Endometrial microvascular endothelial cells (primary cell): ENCODE data around the gene GNG7. TPM values are rescaled to one million over a fixed set of nuclear protein-coding genes. Genes with fewer than 3 reads are reported as not detected.
"Not testable (repeated sequence)": the region's sequence is repeated elsewhere in the genome, so short reads cannot be mapped to it uniquely, and the experiment has no call there.

Experiments used
- in situ Hi-C: cut with HindIII; loops from 2 replicates; pipeline ENCODE4 v1.10.0; 2017; ENCODE audit warnings: low sequenced_read_pairs, low pct_unique_long_range_greater_than_20kb; ENCODE audit errors: inconsistent ontology term
- total RNA-seq: library from RNA; depleted of rRNA; stranded (reverse); fragments of >200 nt; gene quantifications from one replicate; pipeline ENCODE4 v1.2.3, GENCODE V29; 2015; ENCODE audit errors: inconsistent ontology term

GNG7 gene
- total RNA-seq, 1 donor from 2014 or later = not detected

- in situ Hi-C loops = no loop called here
These were observed 89.8 kb downstream of the GNG7 start for GRCh38 chr19:2612619-2613249.

DNA sequence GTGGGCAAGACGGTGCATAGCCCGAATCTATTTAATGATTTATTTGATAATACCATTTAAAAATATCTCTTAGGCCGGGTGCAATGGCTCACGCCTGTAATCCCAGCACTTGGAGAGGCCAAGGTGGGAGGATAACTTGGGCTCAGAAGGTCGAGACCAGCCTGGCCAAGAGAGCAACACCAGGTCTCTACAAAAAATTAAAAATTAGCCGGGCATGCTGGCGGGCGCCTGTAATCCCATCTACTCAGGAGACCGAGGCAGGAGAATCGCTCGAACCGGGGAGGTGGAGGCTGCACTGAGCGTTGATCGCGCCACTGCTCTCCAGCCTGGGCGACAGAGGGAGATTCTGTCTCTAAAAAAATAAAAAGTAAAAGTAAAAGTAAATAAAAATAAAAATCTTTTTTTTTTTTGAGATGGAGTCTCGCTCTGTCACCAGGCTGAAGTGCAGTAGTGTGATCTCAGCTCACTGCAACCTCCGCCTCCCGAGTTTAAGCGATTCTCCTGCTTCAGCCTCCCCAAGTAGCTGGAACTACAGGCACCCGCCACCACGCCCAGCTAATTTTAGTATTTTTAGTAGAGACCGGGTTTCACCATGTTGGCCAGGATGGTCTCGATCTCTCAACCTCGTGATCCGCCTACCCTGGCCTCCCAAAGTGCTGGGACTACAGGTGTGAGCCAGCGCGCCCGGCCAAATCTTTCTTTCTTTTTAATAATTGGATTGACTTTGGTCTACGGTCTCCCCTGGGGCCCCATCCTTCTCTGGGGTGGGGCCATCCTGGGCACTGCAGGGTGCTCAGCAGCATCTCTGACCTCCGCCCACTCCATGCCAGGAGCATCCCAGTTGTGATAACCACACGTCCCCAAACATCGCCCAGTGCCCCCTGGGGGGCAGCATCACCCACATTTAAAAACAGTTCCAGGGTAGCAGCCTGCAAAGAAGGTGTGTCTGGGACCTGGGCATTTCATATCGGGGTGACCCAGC is 90.7 kb downstream of the GNG7 start:
- in situ Hi-C loops = no loop called here

- in situ Hi-C loops = no loop called here
These were observed 91.6 kb downstream of the GNG7 start for GRCh38 chr19:2610637-2611482.

- in situ Hi-C loops = no loop called here
These were observed 92.9 kb downstream of the GNG7 start for GRCh38 chr19:2609389-2610116.

- in situ Hi-C loops = not testable (repeated sequence)
These were observed 93.5 kb downstream of the GNG7 start for GRCh38 chr19:2609034-2609388.

DNA sequence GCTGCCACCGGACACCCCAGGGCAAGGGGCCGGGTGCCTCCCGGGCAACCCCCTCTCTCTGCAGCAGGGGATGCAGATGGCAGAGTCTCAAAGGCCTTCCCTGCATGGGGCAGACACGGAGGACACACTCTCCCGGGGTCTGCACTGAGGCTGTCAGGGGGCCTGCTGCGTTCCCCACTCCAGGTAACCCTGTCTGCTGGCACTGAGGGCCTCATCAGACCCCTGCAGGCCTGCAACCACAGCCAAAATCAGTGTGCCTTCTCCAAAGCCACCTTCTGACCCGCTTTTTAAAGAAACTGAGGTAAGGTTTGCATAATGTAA is 93.9 kb downstream of the GNG7 start:
- in situ Hi-C loops = no loop called here

GRCh38 chr19:2607712-2608601 is 94.5 kb downstream of the GNG7 start:
- in situ Hi-C loops = no loop called here

DNA sequence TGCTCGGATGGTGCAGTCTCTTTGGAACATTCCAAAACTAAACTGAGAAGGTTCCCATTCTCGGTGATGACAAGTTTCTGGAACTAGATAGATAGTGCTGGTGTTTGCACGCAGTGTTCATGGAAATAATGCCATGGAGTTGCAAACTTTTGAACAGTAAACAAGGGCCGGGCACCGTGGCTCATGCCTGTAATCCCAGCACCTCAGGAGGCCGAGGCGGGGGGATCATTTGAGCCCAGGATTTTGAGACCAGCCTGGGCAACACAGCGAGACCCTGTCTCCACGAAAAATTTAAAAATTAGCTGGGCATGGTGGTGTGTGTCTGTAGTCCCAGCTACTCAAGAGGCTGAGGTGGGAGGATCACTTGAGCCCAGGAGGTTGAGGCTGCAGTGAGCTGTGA is 95.7 kb downstream of the GNG7 start:
- in situ Hi-C loops = not testable (repeated sequence)

DNA sequence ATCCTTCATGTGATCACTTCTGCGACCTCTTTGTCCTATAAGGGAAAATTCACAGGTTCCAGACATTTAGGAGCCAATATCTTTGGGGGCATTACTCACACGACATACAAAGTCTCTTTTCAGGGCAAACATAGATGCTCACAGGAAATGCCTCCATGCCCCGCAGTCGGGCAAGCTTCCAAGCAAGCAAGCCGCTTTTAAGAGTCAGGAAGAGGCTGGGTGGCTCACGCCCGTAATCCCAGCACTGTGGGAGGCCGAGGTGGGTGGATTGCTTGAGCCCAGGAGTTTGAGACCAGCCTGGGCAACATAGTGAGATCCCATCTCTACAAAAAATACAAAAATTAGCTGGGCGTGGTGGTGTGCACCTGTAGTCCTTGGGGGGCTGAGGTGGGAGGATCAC is 96.6 kb downstream of the GNG7 start:
- in situ Hi-C loops = not testable (repeated sequence)

GRCh38 chr19:2604747-2605329 is 97.7 kb downstream of the GNG7 start:
- in situ Hi-C loops = no loop called here

DNA sequence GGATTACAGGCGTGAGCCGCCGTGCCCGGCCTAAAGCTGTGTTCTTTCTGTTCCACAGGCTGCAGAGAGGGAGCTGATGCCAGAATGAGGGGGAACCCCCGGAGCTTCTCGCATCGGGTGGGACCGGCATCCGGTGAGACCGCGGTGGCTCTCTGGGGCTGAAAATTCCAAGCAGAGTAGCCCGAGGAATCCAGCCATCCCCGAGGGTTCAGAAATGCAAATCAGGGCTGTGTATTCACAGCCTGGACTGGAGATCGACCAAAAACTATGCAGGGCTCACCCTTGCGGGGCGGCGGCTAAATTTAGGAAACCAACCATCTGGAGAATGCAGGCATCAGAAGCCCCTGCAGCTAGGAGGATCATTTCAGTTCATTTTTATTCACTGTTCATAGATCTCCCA is 99.2 kb downstream of the GNG7 start:
- in situ Hi-C loops = no loop called here

DNA sequence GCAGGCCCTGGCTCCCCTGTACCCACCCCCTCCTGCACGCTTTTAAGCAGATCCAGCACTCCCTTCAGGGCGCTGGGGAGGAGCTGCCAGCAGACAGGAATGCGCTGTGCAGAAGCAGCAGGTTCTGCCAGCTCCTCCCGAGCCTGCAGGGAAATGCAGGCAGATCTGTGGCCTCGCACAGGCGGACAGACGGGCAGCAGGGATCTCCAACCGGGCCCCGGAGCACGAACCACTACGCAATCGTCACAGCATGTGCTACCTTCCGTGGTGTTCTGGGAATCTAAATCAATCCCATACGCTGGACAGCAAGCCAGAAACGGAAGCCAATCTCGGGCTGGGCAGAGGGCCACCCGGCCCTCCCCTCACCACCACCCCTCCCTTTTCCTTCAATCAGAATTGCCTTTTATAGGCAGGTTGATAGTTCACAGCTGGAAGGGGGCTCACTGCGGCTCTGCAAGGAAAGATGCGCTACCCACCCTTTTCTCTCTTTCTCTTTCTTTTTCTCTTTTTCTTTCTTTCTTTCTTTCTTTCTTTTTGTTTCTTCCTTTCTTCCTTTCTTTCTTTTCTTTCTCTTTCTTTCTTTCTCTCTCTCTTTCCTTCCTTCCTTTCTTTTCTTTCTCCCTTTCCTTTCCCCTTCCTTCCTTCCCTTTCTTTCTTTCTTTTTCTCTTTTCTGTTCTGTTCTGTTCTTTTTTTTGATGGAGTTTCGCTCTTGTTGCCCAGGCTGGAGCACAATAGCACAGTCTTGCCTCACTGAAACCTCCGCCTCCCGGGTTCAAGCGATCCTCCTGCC is 99.9 kb downstream of the GNG7 start:
- in situ Hi-C loops = no loop called here

DNA sequence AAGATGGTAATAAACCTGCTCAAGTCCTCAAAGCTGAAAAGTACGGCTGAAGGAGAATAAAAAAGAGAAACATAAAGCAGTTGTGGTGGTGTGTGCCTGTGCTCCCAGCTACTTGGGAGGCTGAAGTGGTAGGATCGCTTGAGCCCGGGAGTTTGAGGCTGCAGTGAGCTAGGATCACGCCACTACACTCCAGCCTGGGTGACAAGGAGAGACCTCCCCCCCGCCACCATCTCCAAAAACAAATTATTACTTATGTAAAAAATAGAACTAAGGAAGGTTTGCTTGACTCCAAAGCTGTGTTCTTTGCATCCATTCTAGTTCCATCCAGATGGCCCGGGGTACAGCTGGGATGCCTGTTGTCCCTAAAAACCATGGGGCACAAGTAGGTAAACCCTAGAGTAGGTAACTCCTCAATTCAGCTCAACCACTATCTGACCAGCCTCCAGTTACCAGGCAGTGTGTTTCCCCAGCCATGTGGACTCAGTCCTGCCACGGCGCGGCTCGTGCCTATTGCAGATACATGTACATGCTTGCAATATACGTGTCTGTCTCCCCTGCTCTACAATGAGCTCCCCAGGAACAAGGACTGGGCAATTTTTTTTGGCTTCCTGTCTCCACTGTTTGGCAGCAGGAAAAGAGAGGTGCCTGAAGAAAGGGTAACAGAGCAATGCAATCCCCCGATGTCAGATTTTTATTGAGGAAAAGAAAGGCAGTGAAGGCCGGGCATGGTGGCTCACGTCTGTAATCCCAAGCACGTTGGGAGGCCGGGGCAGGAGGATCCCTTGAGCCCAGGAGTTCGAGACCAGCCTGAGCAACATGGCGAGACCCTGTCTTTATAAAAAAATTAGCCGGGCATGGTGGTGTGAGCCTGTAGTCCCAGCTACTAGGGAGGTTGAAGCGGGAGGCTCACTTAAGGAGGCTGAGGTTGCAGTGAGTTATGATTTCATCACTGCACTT is 101.3 kb downstream of the GNG7 start:
- in situ Hi-C loops = no loop called here

- in situ Hi-C loops = no loop called here
These were observed 108.2 kb downstream of the GNG7 start for GRCh38 chr19:2594319-2594718.

- in situ Hi-C loops = no loop called here
These were observed 109.7 kb downstream of the GNG7 start for GRCh38 chr19:2592824-2593223.
